ENCODE data around the gene SAP130.

DNA sequence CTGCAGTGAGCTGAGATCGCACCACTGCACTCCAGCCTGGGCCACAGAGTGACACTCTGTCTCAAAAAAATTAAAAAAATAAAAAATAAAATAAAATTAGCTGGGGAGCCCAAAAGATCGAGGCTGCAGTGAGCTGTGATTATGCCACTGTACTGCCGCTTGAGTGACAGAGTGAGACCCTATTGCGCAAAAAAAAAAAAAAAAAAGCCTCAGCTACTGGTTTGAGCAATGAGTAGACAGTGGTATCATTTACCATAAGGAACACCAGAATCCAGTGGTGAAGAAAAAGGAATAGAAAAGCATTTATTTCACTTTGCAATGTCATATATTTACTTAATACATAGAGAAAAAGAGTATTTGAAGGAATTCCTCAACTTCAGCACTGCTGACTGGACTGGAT, 3.0 kb downstream of the SAP130 start:
- TF ChIP-seq POLR2A (IDR thresholded peaks at IDR 0.05), result no peak
- TF ChIP-seq, protein P1, sequence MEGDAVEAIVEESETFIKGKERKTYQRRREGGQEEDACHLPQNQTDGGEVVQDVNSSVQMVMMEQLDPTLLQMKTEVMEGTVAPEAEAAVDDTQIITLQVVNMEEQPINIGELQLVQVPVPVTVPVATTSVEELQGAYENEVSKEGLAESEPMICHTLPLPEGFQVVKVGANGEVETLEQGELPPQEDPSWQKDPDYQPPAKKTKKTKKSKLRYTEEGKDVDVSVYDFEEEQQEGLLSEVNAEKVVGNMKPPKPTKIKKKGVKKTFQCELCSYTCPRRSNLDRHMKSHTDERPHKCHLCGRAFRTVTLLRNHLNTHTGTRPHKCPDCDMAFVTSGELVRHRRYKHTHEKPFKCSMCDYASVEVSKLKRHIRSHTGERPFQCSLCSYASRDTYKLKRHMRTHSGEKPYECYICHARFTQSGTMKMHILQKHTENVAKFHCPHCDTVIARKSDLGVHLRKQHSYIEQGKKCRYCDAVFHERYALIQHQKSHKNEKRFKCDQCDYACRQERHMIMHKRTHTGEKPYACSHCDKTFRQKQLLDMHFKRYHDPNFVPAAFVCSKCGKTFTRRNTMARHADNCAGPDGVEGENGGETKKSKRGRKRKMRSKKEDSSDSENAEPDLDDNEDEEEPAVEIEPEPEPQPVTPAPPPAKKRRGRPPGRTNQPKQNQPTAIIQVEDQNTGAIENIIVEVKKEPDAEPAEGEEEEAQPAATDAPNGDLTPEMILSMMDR (IDR thresholded peaks at IDR 0.05), result no peak

Measured in lower leg skin (tissue), 3 donors.